GM12878 (cell line): ENCODE measurements around the gene FDXR. TPM values are rescaled to one million over a fixed set of nuclear protein-coding genes. Genes with fewer than 3 reads are reported as not detected.

Source experiments
- ATAC-seq: fragments of 200-7000 bp; cut with Tn5 transposase; 3 replicates; pipeline ENCODE4 v1.9.1; 2020; ENCODE audit warnings: mild to moderate bottlenecking, moderate library complexity
- BruUV-seq: library from RNA; stranded (reverse); fragments of 400-500 nt; replicated peaks from 2 replicates; lab custom pipeline; 2021; lab: Mats Ljungman, UMichigan
- CTCF ChIA-PET: fragments of 300-600 bp; sonication (Branson Sonifier 250); formaldehyde crosslinking; extraction: SDS; loops from one replicate; lab custom pipeline; 2021; ENCODE audit warnings: inconsistent platforms; lab: Yijun Ruan, JAX
- POLR2A ChIA-PET: fragments of 350-600 bp; formaldehyde crosslinking; extraction: SDS; loops from one replicate; lab custom pipeline; 2021; ENCODE audit warnings: inconsistent platforms; lab: Charles Lee
- RAD21 ChIA-PET: fragments of 300-600 bp; sonication (Branson Sonifier 250); formaldehyde crosslinking; loops from one replicate; lab custom pipeline; 2023; ENCODE audit warnings: antibody characterized with exemption; ENCODE audit not compliant: unreplicated experiment; lab: Charles Lee
- SMC1A ChIA-PET: fragments of 300-600 bp; sonication (Branson Sonifier 250); formaldehyde crosslinking; loops from one replicate; lab custom pipeline; 2023; ENCODE audit not compliant: unreplicated experiment, uncharacterized antibody; lab: Charles Lee
- DNase-seq: peaks from one replicate; pipeline ENCODE4 v3.0.0-alpha.2; 2011; ENCODE audit warnings: low read depth, low spot score
- FAIRE-seq: peaks from 3 replicates; lab custom pipeline; 2011; peaks lifted over from hg19 to GRCh38; lab: Jason Lieb, UNC
- H2AFZ ChIP-seq: 2 replicates; pipeline ENCODE4 v1.6.0; 2011; ENCODE audit warnings: low read depth, low read length, control low read depth; ENCODE audit not compliant: control insufficient read depth
- H3K27ac ChIP-seq: 2 replicates; pipeline ENCODE4 v1.5.1; 2011; ENCODE audit warnings: control low read depth; ENCODE audit not compliant: control insufficient read depth, insufficient read depth
- H3K27me3 ChIP-seq, 2 experiments: replicated peaks in 1 of 2; 2 replicates each; pipeline versions ENCODE4 v1.6.0 to v1.6.1; 2011; ENCODE audit warnings: low read length in 1 of 2; ENCODE audit not compliant: control insufficient read depth in 2 of 2, insufficient read depth in 2 of 2
- H3K36me3 ChIP-seq, 2 experiments: 2 replicates each; pipeline ENCODE4 v1.5.1; 2011; ENCODE audit warnings: low read length in 1 of 2; ENCODE audit not compliant: control insufficient read depth in 2 of 2, insufficient read depth in 2 of 2
- H3K4me1 ChIP-seq: 2 replicates; pipeline ENCODE4 v1.6.1; 2011; ENCODE audit warnings: mild to moderate bottlenecking, low read length, moderate library complexity, mixed read lengths; ENCODE audit not compliant: control insufficient read depth, insufficient read depth
- H3K4me2 ChIP-seq: 2 replicates; pipeline ENCODE4 v1.6.0; 2011; ENCODE audit warnings: control low read depth; ENCODE audit not compliant: control insufficient read depth, insufficient read depth
- H3K4me3 ChIP-seq: fragments of 200-600 bp; sonication (generic); 2 replicates; pipeline ENCODE4 v1.5.1; 2016
- H3K79me2 ChIP-seq: 2 replicates; pipeline ENCODE4 v1.6.0; 2011; ENCODE audit warnings: low read length; ENCODE audit not compliant: control insufficient read depth, insufficient read depth
- H3K9ac ChIP-seq: 2 replicates; pipeline ENCODE4 v1.8.0; 2011; ENCODE audit warnings: low read length, control low read depth, mixed read lengths; ENCODE audit not compliant: control insufficient read depth, insufficient read depth
- H3K9me3 ChIP-seq: replicated peaks from 3 replicates; pipeline ENCODE4 v1.5.1; 2011; ENCODE audit warnings: mild to moderate bottlenecking, low read length; ENCODE audit not compliant: control insufficient read depth, insufficient read depth
- H4K20me1 ChIP-seq: 2 replicates; pipeline ENCODE4 v1.6.0; 2011; ENCODE audit not compliant: control insufficient read depth, insufficient read depth
- BCL11A ChIP-seq: IDR thresholded peaks from 2 replicates; pipeline ENCODE4 v1.6.1; 2011; ENCODE audit warnings: low read depth, low read length
- CBX3 ChIP-seq: fragments of 200-600 bp; sonication (generic); IDR thresholded peaks from 2 replicates; pipeline ENCODE4 v1.6.1; 2016; ENCODE audit warnings: low read depth, borderline replicate concordance
- CTCF ChIP-seq, 3 experiments: IDR thresholded peaks in 2 of 3; conservative IDR thresholded peaks in 1 of 3; 2 replicates each; pipeline ENCODE4 v1.5.1; 2011; ENCODE audit warnings: low read depth in 3 of 3, low read length in 3 of 3, mild to moderate bottlenecking in 3 of 3, control low read depth in 2 of 3, moderate library complexity in 2 of 3, inconsistent platforms in 1 of 3, mixed read lengths in 1 of 3; ENCODE audit not compliant: control insufficient read depth in 2 of 3, insufficient read depth in 1 of 3; ENCODE audit errors: extremely low read depth in 1 of 3
- GABPA ChIP-seq: IDR thresholded peaks from 2 replicates; pipeline ENCODE4 v1.6.1; 2014; ENCODE audit warnings: antibody characterized with exemption, low read depth, mild to moderate bottlenecking, inconsistent platforms
- HDAC6 ChIP-seq: fragments of 200-600 bp; sonication (generic); IDR thresholded peaks from one replicate; pipeline ENCODE4 v1.8.0; 2017; ENCODE audit warnings: antibody characterized with exemption; ENCODE audit not compliant: unreplicated experiment
- HDGF ChIP-seq: fragments of 450-650 bp; IDR thresholded peaks from 2 replicates; pipeline ENCODE4 v1.6.1; 2016; ENCODE audit warnings: antibody characterized with exemption
- MTA2 ChIP-seq: fragments of 450-650 bp; IDR thresholded peaks from 2 replicates; pipeline ENCODE4 v1.6.1; 2016; ENCODE audit warnings: low read depth, mild to moderate bottlenecking, moderate library complexity
- MXI1 ChIP-seq: fragments of 150-350 bp; IDR thresholded peaks from 2 replicates; pipeline ENCODE4 v1.6.1; 2011; ENCODE audit warnings: low read depth, mild to moderate bottlenecking, inconsistent platforms, low read length, improper control_type of control experiment
- MYB ChIP-seq: fragments of 150-350 bp; IDR thresholded peaks from 2 replicates; pipeline ENCODE4 v1.6.1; 2014; ENCODE audit warnings: mild to moderate bottlenecking, low read depth, low read length, borderline replicate concordance
- NFYB ChIP-seq: IDR thresholded peaks from 2 replicates; pipeline ENCODE4 v1.6.1; 2011; ENCODE audit warnings: low read depth, mild to moderate bottlenecking, low read length, improper control_type of control experiment, moderate library complexity; ENCODE audit not compliant: insufficient read depth
- NR2C2 ChIP-seq: IDR thresholded peaks from 2 replicates; pipeline ENCODE4 v1.6.1; 2011; ENCODE audit warnings: borderline replicate concordance, low read depth; ENCODE audit not compliant: control insufficient read depth, insufficient read length
- PAX8 ChIP-seq: fragments of 450-650 bp; IDR thresholded peaks from 2 replicates; pipeline ENCODE4 v1.6.1; 2017; ENCODE audit warnings: mild to moderate bottlenecking, moderate library complexity
- RAD21 ChIP-seq: IDR thresholded peaks from 2 replicates; pipeline ENCODE4 v1.6.1; 2011; ENCODE audit warnings: mild to moderate bottlenecking, low read depth, low read length, moderate library complexity; ENCODE audit not compliant: insufficient read depth
- RELB ChIP-seq: fragments of 450-650 bp; IDR thresholded peaks from 2 replicates; pipeline ENCODE4 v1.6.1; 2017; ENCODE audit warnings: low read depth, mild to moderate bottlenecking, moderate library complexity
- SMC3 ChIP-seq: IDR thresholded peaks from 2 replicates; pipeline ENCODE4 v1.6.1; 2011; ENCODE audit warnings: low read length, improper control_type of control experiment, borderline replicate concordance
- USF2 ChIP-seq: IDR thresholded peaks from 2 replicates; pipeline ENCODE4 v1.6.1; 2011; ENCODE audit warnings: low read depth, low read length, improper control_type of control experiment, borderline replicate concordance
- YBX1 ChIP-seq: fragments of 450-650 bp; IDR thresholded peaks from 2 replicates; pipeline ENCODE4 v1.6.1; 2016; ENCODE audit warnings: antibody characterized with exemption
- ZBED1 ChIP-seq: IDR thresholded peaks from 2 replicates; pipeline ENCODE4 v1.6.1; 2016; ENCODE audit warnings: borderline replicate concordance
- WGBS: methylation state at CpG from one replicate; pipeline ENCODE4 v1.1.6; 2016; ENCODE audit warnings: low lambda C conversion rate; ENCODE audit not compliant: insufficient replicate concordance, insufficient coverage; ENCODE audit errors: missing lambda C conversion rate; 5-methylcytosine and 5-hydroxymethylcytosine counted together
- in situ Hi-C: fragments of 300-500 bp; cut with MboI; formaldehyde crosslinking; loops from 9 replicates; pipeline ENCODE4 v1.14.3; 2018; ENCODE audit warnings: mixed read lengths
- intact Hi-C: fragments of 100-400 bp; cut with micrococcal nuclease; formaldehyde crosslinking; loops from one replicate; pipeline ENCODE4 v1.14.2; 2022; ENCODE audit not compliant: unreplicated experiment
- polyA plus RNA-seq, 11 experiments: library from polyadenylated mRNA; depleted of rRNA in 4 of 11; unstranded in 6 of 11; stranded (reverse) in 5 of 11; fragments of >200 nt; fragmentation: Nextera tagmentation in 4 of 11; fragmentation: Illumina TruSeq in 1 of 11; extraction: Ambion mirVana in 4 of 11; extraction: Trizol in 1 of 11; gene quantifications; 1 replicate in 1 of 11; 2 replicates in 10 of 11; pipeline versions ENCODE4 v1.2.1 to v1.2.3, GENCODE V29; 2011 to 2016; ENCODE audit warnings: inconsistent platforms in 2 of 11, missing spikeins in 2 of 11, low read depth in 1 of 11
- total RNA-seq, 4 experiments: library from RNA; depleted of rRNA in 3 of 4; stranded (reverse); fragments of >200 nt in 3 of 4; fragmentation: Illumina TruSeq in 1 of 4; extraction: Trizol in 1 of 4; gene quantifications; 2 replicates each; pipeline versions ENCODE4 v1.2.1 to v1.2.3, GENCODE V29; 2013 to 2021

The FDXR gene
- total and polyA plus RNA-seq, 10 of the 15 experiments (the other 5 are each of a cell fraction or from before 2014, with no cell fraction given), result 0.85 to 162 (median 48.2) TPM

GRCh38 chr17:74862108-74862901 is 10.5 kb downstream of the FDXR start:
- ChIA-PET SMC1A (interaction anchor here (0.7 to 3.4 kb wide), 9 partner anchors 21 to 205 kb away, joined by 3 to 12 read pairs (median 4); no protein-coding TSS in a partner anchor), CTCF (interaction anchor here (0.6 to 10.2 kb wide), 30 partner anchors 8 to 523 kb away, joined by 3 to 98 read pairs (median 4); partner anchors contain the start of genes FDXR and RAB37), RAD21 (interaction anchor here (0.5 to 4.9 kb wide), 11 partner anchors 11 to 205 kb away, joined by 3 to 15 read pairs (median 4); partner anchors contain the start of genes FDXR, NAT9 and RAB37), POLR2A (interaction anchor here (0.6 to 1.0 kb wide), 3 partner anchors 9 to 203 kb away, joined by 3 read pairs; no protein-coding TSS in a partner anchor)
- in situ Hi-C loops (no loop called here), intact Hi-C loops (loop anchor here (1.0 kb wide), 1 partner anchor 118 kb away; no protein-coding TSS in a partner anchor)
- peaks cover 12 to 14% of the 10 kb centered on the region in 2 experiments for H3K27me3 ChIP-seq
- WGBS, result 45% methylated on average over 21 of the region's 25 CpGs
- H3K36me3 ChIP-seq, result no peaks in the 10 kb centered on the region; a peak in 2 of 4 replicates
- FAIRE-seq, result no peak
- no peak overlapping the region for H2AFZ ChIP-seq
- no peaks in the 10 kb centered on the region for H3K9me3 ChIP-seq
- no peaks in the 10 kb centered on the region for H3K79me2 ChIP-seq
- no peak for DNase-seq
- peaks cover 4% of the 10 kb centered on the region; the same call in 1 of the 2 replicates for H3K4me1 ChIP-seq
- ATAC-seq, result peak; percentile 65
- H3K27ac ChIP-seq, result no peak overlapping the region
- 0 out of 2 replicates have a peak overlapping the region, but pooled peaks have one; percentile 25 for H3K4me2 ChIP-seq
- H4K20me1 ChIP-seq, result no peaks in the 10 kb centered on the region
- no peak overlapping the region for H3K4me3 ChIP-seq
- H3K9ac ChIP-seq, result no peak overlapping the region
- no TSS peak for BruUV-seq
- no peak for TF ChIP-seq BCL11A
- TF ChIP-seq CTCF (IDR thresholded peaks at IDR 0.05 in 2 of 3, conservative IDR thresholded peaks at IDR 0.05 in 1 of 3; ENCODE audit: control insufficient read depth in 2 of 3, extremely low read depth in 1 of 3, insufficient read depth in 1 of 3, low read depth in 3 of 3, low read length in 3 of 3), result peak; percentile 58 to 85 (median 64)
- no peak for TF ChIP-seq USF2
- TF ChIP-seq ZBED1, result no peak
- TF ChIP-seq MTA2, result no peak
- TF ChIP-seq HDGF, result no peak
- peak; percentile 45 for TF ChIP-seq SMC3
- TF ChIP-seq CBX3, result no peak
- no peak for TF ChIP-seq YBX1
- no peak for TF ChIP-seq PAX8
- TF ChIP-seq MXI1, result no peak
- TF ChIP-seq MYB, result no peak
- no peak for TF ChIP-seq HDAC6
- TF ChIP-seq RAD21, result peak; percentile 24; the same call in 1 of the 2 replicates
- no peak for TF ChIP-seq NR2C2
- TF ChIP-seq NFYB, result no peak
- no peak for TF ChIP-seq RELB
- no peak for TF ChIP-seq GABPA
